A673 (cell line): ENCODE data around the gene DAW1.

Experiments used
- CTCF ChIP-seq: fragments of 300-800, 200-600 bp; sonication (generic); conservative IDR thresholded peaks from 2 replicates; pipeline ENCODE4 v1.5.1; 2017; ENCODE audit warnings: low read depth, mild to moderate bottlenecking, antibody characterized with exemption, low read length, moderate library complexity, mixed read lengths
- EZH2 ChIP-seq: fragments of 200-600 bp; sonication (generic); IDR thresholded peaks from 2 replicates; pipeline ENCODE4 v1.6.1; 2017; ENCODE audit warnings: borderline replicate concordance, low read depth, mild to moderate bottlenecking, mixed read lengths, antibody characterized with exemption, low read length; ENCODE audit not compliant: poor library complexity, severe bottlenecking

- no peak for TF ChIP-seq CTCF
- no peak for TF ChIP-seq EZH2
These were observed 10.6 kb downstream of the DAW1 start for GRCh38 chr2:227881866-227882517.
